Common myeloid progenitor, CD34-positive (primary cell): ENCODE measurements around the gene MMP10.
"Not testable (repeated sequence)": the region's sequence is repeated elsewhere in the genome, so short reads cannot be mapped to it uniquely, and the experiment has no call there.

Source experiments
- CTCF ChIA-PET: fragments of 350-600 bp; sonication (Branson Sonifier 250); formaldehyde crosslinking; loops from one replicate; lab custom pipeline; 2021; ENCODE audit warnings: antibody characterized with exemption; lab: Charles Lee
- POLR2A ChIA-PET: fragments of 350-600 bp; sonication (Branson Sonifier 250); formaldehyde crosslinking; loops from one replicate; lab custom pipeline; 2021; ENCODE audit warnings: antibody characterized with exemption; lab: Charles Lee
- DNase-seq, 3 donors: peaks; one replicate each; pipeline versions ENCODE4 v3.0.0 to v3.0.0-alpha.2; 2013
- H3K27ac ChIP-seq, 2 experiments: 1 replicate in 1 of 2; 2 replicates in 1 of 2; pipeline ENCODE4 v1.7.0; 2013; ENCODE audit warnings: inconsistent platforms in 2 of 2, low read length in 2 of 2, mild to moderate bottlenecking in 2 of 2, low read depth in 1 of 2, moderate library complexity in 1 of 2; ENCODE audit not compliant: severe bottlenecking in 2 of 2, insufficient read depth in 1 of 2, poor library complexity in 1 of 2
- H3K27me3 ChIP-seq, 5 experiments: replicated peaks in 2 of 5; 1 replicate in 3 of 5; 2 replicates in 2 of 5; pipeline versions ENCODE4 v1.6.1 to v1.7.0; 2013; ENCODE audit warnings: low read length in 4 of 5, mild to moderate bottlenecking in 2 of 5, moderate library complexity in 2 of 5, inconsistent platforms in 1 of 5; ENCODE audit not compliant: insufficient read depth in 5 of 5, control insufficient read depth in 4 of 5
- H3K36me3 ChIP-seq, 4 experiments: 1 replicate in 2 of 4; 2 replicates in 2 of 4; pipeline versions ENCODE4 v1.6.1 to v1.7.0; 2013; ENCODE audit warnings: low read length in 3 of 4, control low read depth in 1 of 4, mild to moderate bottlenecking in 1 of 4; ENCODE audit not compliant: control insufficient read depth in 4 of 4, insufficient read depth in 4 of 4
- H3K4me1 ChIP-seq, 4 experiments: 1 replicate in 3 of 4; 2 replicates in 1 of 4; pipeline versions ENCODE4 v1.6.1 to v1.7.1; 2013; ENCODE audit warnings: low read length in 3 of 4, mild to moderate bottlenecking in 3 of 4, control low read depth in 1 of 4, inconsistent platforms in 1 of 4, moderate library complexity in 1 of 4; ENCODE audit not compliant: control insufficient read depth in 4 of 4, insufficient read depth in 4 of 4; ENCODE audit errors: control extremely low read depth in 1 of 4
- H3K4me3 ChIP-seq, 7 experiments: 1 replicate in 4 of 7; 2 replicates in 3 of 7; pipeline versions ENCODE4 v1.5.1 to v1.7.0; 2013; ENCODE audit warnings: mild to moderate bottlenecking in 7 of 7, low read length in 6 of 7, moderate library complexity in 6 of 7, inconsistent platforms in 2 of 7, low read depth in 2 of 7, control low read depth in 1 of 7; ENCODE audit not compliant: insufficient read depth in 4 of 7, control insufficient read depth in 1 of 7; ENCODE audit errors: extremely low read depth in 1 of 7
- H3K9me3 ChIP-seq, 5 experiments: 1 replicate in 4 of 5; 2 replicates in 1 of 5; pipeline versions ENCODE4 v1.6.1 to v1.7.1; 2013; ENCODE audit warnings: low read length in 4 of 5, mild to moderate bottlenecking in 2 of 5, inconsistent platforms in 1 of 5, low read depth in 1 of 5, moderate library complexity in 1 of 5; ENCODE audit not compliant: control insufficient read depth in 4 of 5, insufficient read depth in 2 of 5; ENCODE audit errors: control extremely low read depth in 1 of 5
- WGBS: methylation state at CpG from one replicate; pipeline ENCODE4 v1.1.5; 2013; ENCODE audit not compliant: insufficient coverage; 5-methylcytosine and 5-hydroxymethylcytosine counted together

The MMP10 gene

DNA sequence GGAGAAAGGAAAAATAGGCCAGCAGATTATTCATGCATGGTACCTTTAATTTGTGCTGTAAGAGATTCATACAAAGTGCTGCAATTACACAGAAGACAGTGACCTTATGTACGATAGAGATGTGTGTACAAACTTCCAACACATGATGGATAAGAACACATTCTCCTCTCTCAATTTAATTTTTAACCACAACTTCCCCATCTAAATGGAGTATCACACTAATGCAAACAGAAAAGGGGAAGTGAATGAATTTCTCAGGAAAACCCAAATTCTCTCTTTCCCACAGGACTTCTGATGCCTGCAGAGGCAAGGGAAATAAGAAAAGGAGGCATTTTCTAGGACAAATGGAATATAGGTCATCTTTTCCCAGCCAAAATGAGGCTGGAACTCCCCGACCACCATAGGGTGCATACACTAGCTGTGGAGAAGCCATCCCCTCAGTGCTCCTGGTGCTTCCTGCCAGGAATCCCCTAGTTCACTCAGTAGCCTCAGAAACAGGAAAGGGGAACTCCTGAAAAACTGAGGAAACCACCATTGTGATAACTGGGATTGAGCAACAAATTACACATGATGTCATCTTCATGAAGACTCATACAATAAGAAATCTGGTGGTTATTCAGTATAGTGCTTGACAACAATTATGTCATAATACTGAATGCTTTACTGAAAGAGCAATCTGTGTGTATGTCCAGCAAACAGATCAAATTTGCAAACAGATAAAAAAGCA is 22.4 kb downstream of the MMP10 start:
- Histone ChIP-seq H3K27me3 (peaks cover 0 to 30% (median 5%) of the 10 kb centered on the region in 5 experiments), H3K9me3 (no peaks in the 10 kb centered on the region), H3K4me1 (peaks cover 0 to 19% (median 10%) of the 10 kb centered on the region in 4 experiments), H3K27ac (no peak overlapping the region), H3K36me3 (no peaks in the 10 kb centered on the region), H3K4me3 (peak overlapping the region in 1 of 7 experiments; percentile 7)
- ChIA-PET POLR2A (no interaction called here), CTCF (no interaction called here)
- peak; percentile 27 to 73 (median 60) for DNase-seq
- 23% methylated on average over 1 of the region's 2 CpGs for WGBS

DNA sequence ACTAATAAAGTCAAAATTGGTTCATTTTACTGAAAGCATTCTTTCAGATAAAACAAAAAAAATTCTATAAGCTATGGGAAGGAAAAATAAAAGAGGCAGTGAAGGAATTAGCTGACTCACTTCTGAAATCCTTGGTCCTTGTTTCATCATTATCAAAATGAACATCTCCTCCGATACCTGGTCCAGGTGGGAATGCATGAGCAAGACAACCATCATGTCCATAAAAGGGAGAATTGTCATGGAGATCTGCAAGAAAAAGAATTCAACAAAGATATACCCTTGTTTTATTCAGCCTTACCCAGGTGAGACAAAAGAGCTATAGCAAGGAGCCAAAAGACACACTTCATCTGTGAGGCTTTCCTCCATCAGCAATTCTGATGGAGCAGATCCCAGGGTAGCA is 27.2 kb downstream of the MMP10 start:
- ChIA-PET POLR2A (interaction anchor here (1.0 kb wide), 1 partner anchor 27 kb away, joined by 3 read pairs; the partner anchor contains the start of gene MMP10), CTCF (interaction anchor here (1.3 kb wide), 1 partner anchor 19 kb away, joined by 5 read pairs; no protein-coding TSS in a partner anchor)
- Histone ChIP-seq H3K4me3 (no peak overlapping the region), H3K9me3 (peaks cover 0 to 2% (median 0%) of the 10 kb centered on the region in 5 experiments), H3K27me3 (peaks cover 0 to 27% (median 5%) of the 10 kb centered on the region in 5 experiments), H3K27ac (no peak overlapping the region), H3K4me1 (peaks cover 0 to 10% (median 7%) of the 10 kb centered on the region in 4 experiments), H3K36me3 (no peaks in the 10 kb centered on the region)
- WGBS = 86% methylated on average over 1 of the region's 1 CpG
- no peak for DNase-seq

DNA sequence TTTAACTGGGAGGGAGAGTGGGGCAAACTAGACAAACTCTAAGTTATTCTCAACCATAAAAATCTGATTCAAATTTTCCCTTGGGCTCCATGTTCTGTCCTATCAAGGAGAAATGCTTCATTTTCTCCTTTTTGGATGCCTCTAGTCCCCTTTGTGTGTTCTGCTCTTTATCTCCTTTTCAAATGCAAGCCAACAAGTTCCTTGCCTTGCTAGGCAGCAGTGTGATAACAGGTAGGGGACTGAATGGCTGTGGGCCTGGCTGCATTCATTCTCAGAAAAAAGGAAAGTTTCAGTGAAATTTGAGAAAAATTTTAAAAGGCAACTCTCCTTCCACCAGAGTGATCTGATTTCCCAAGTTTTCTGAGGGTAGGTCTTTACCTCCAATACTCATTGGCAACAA is 28.8 kb downstream of the MMP10 start:
- H3K9me3 ChIP-seq = peaks cover 0 to 2% (median 0%) of the 10 kb centered on the region in 5 experiments
- CTCF ChIA-PET = interaction anchor here (1.0 kb wide), 1 partner anchor 18 kb away, joined by 3 read pairs; no protein-coding TSS in a partner anchor

DNA sequence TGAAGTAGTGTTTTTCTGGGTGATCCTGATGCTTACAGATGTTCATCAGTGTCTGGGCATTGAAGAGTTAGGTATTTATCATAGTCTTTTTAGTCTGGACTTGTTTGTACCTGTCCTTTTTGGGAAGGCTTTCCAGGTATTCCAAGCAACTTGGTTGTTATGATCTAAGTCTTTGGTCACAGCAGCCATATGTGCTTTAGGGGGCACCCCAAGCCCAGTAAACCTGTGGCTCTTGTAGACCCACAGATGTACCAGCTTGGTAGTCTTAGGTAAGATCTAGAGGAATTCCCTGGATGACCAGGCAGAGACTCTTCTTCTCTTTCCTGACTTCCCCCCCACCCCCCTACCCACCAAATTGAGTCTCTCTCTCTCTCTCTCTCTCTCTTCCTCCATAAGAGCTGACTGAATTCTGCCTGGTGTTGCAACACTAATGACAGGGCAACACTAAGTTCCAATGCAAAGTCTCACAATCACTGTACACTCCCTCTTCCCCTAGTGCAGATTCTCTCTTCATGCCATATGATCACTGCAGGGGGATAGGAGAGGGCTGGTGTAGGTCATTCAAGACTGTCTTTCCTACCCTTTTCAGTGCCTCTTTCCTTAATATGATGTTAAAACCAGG is 31.2 kb downstream of the MMP10 start:
- ChIA-PET CTCF (no interaction called here), POLR2A (no interaction called here)
- no peak overlapping the region for H3K27ac ChIP-seq
- no peak overlapping the region for H3K4me3 ChIP-seq
- H3K4me1 ChIP-seq = no peaks in the 10 kb centered on the region
- no peaks in the 10 kb centered on the region for H3K36me3 ChIP-seq
- H3K9me3 ChIP-seq = peaks cover 0 to 2% (median 0%) of the 10 kb centered on the region in 5 experiments
- peaks cover 0 to 13% (median 2%) of the 10 kb centered on the region in 5 experiments for H3K27me3 ChIP-seq
- DNase-seq = no peak

More for the DNA sequence above, 28.8 kb downstream of the MMP10 start:
- Histone ChIP-seq H3K4me1 (no peaks in the 10 kb centered on the region), H3K36me3 (no peaks in the 10 kb centered on the region), H3K27me3 (peaks cover 0 to 27% (median 5%) of the 10 kb centered on the region in 5 experiments), H3K27ac (no peak overlapping the region), H3K4me3 (no peak overlapping the region)
- POLR2A ChIA-PET = no interaction called here
- DNase-seq = no peak

DNA sequence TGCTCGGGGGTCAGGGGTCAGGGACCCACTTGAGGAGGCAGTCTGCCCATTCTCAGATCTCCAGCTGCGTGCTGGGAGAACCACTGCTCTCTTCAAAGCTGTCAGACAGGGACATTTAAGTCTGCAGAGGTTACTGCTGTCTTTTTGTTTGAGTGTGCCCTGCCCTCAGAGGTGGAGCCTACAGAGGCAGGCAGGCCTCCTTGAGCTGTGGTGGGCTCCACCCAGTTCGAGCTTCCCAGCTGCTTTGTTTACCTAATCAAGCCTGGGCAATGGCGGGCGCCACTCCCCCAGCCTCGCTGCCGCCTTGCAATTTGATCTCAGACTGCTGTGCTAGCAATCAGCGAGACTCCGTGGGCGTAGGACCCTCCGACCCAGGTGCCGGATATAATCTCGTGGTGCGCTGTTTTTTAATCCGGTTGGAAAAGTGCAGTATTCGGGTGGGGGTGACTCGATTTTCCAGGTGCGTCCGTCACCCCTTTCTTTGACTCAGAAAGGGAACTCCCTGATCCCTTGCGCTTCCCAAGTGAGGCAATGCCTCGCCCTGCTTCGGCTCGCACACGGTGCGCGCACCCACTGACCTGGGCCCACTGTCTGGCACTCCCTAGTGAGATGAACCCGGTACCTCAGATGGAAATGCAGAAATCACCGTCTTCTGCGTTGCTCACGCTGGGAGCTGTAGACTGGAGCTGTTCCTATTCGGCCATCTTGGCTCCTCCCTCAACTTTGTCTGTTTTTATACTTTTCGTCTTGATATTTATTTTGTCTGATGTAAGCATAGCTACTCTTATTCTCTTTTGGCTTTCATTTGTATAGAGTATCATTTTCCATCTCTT is 33.5 kb downstream of the MMP10 start:
- POLR2A ChIA-PET, H3K27ac ChIP-seq, H3K36me3 ChIP-seq, H3K27me3 ChIP-seq, DNase-seq, H3K4me1 ChIP-seq, CTCF ChIA-PET, H3K9me3 ChIP-seq: not testable (repeated sequence)
- peak overlapping the region in 1 of 7 experiments; percentile 55 for H3K4me3 ChIP-seq
- 94% methylated on average over 23 of the region's 32 CpGs for WGBS

DNA sequence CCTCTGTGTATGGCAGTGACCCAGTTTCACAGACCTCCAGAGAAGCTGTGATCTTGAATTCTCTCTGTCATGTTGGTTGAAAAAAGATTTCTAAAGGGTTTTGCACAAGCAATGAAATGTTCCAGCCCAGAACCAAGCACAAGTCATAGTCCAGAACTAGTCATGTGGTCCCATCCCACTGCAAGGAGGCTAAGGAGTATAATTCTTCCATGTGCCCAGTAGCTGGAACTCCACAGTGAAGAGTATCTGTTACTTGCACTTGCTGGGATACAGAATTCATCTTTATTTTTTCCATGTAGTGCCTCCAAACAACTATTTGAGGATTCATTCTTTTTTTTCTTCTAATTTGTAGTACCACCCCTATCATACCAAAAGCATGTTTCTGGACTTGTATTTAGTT is 45.8 kb downstream of the MMP10 start:
- CTCF ChIA-PET = interaction anchor here (0.9 to 1.8 kb wide), 4 partner anchors 19 to 206 kb away, joined by 3 to 5 read pairs (median 4); no protein-coding TSS in a partner anchor
- Histone ChIP-seq H3K27ac (no peak overlapping the region), H3K9me3 (no peaks in the 10 kb centered on the region), H3K36me3 (no peaks in the 10 kb centered on the region), H3K4me1 (no peaks in the 10 kb centered on the region), H3K4me3 (no peak overlapping the region), H3K27me3 (peaks cover 0 to 7% (median 0%) of the 10 kb centered on the region in 5 experiments)
- POLR2A ChIA-PET = interaction anchor here (0.7 kb wide), 1 partner anchor 759 kb away, joined by 4 read pairs; no protein-coding TSS in a partner anchor
- DNase-seq = no peak
